ENCODE data around the gene BGLAP. TPM values are rescaled to one million over a fixed set of nuclear protein-coding genes. Genes with fewer than 3 reads are reported as not detected.

The BGLAP gene
- total and polyA plus RNA-seq, 9 donors, result 1.4 to 4.6 (median 1.9) TPM; not detected in 1

GRCh38 chr1:156259805-156260204, 17.8 kb downstream of the BGLAP start:
- 27 to 39% (median 28%) methylated on average over 3 of the region's 3 CpGs for WGBS, 3 donors
- H3K9me3 ChIP-seq, result no peaks in the 10 kb centered on the region
- H3K4me1 ChIP-seq (ENCODE audit: insufficient read depth), result no peaks in the 10 kb centered on the region
- H3K36me3 ChIP-seq, result no peaks in the 10 kb centered on the region
- TF ChIP-seq EP300 (IDR thresholded peaks at IDR 0.05) (no peak), CTCF (IDR thresholded peaks at IDR 0.05) (no peak), POLR2A (IDR thresholded peaks at IDR 0.05) (no peak)
- H3K4me3 ChIP-seq, result no peak overlapping the region
- no peaks in the 10 kb centered on the region for H3K27me3 ChIP-seq
- intact Hi-C loops (cut with DNase I), result loop anchor here in 1 of 4 donors (2.0 kb wide), 1 partner anchor 13 kb away; no protein-coding TSS in a partner anchor
- H3K27ac ChIP-seq, result no peak overlapping the region
- DNase-seq, result no peak

GRCh38 chr1:156260896-156261295, 18.9 kb downstream of the BGLAP start:
- H3K4me3 ChIP-seq, result no peak overlapping the region
- no peaks in the 10 kb centered on the region for H3K9me3 ChIP-seq
- 81 to 93% (median 89%) methylated on average over 2 of the region's 2 CpGs for whole genome bisulfite sequencing, 3 donors
- no peak for TF ChIP-seq POLR2A (IDR thresholded peaks at IDR 0.05)
- TF ChIP-seq EP300 (IDR thresholded peaks at IDR 0.05), result no peak
- no peak for TF ChIP-seq CTCF (IDR thresholded peaks at IDR 0.05)
- no peaks in the 10 kb centered on the region for H3K36me3 ChIP-seq
- intact Hi-C loops (cut with DNase I), result no loop called here
- no peaks in the 10 kb centered on the region for H3K27me3 ChIP-seq
- DNase-seq, result no peak
- H3K4me1 ChIP-seq (ENCODE audit: insufficient read depth), result no peaks in the 10 kb centered on the region
- H3K27ac ChIP-seq, result no peak overlapping the region

- no peak for DNase-seq
These were observed 20.7 kb downstream of the BGLAP start for GRCh38 chr1:156262461-156263287.

GRCh38 chr1:156263288-156263655, 21.3 kb downstream of the BGLAP start:
- Histone ChIP-seq H3K4me3 (no peak overlapping the region), H3K4me1 (ENCODE audit: insufficient read depth) (no peaks in the 10 kb centered on the region), H3K36me3 (no peaks in the 10 kb centered on the region), H3K9me3 (no peaks in the 10 kb centered on the region), H3K27ac (no peak overlapping the region), H3K27me3 (no peaks in the 10 kb centered on the region)
- 84 to 91% (median 90%) methylated on average over 9 of the region's 9 CpGs for WGBS, 3 donors
- DNase-seq, result no peak
- intact Hi-C loops (cut with DNase I), result no loop called here
- TF ChIP-seq EP300 (IDR thresholded peaks at IDR 0.05), result no peak
- TF ChIP-seq POLR2A (IDR thresholded peaks at IDR 0.05), result no peak
- no peak for TF ChIP-seq CTCF (IDR thresholded peaks at IDR 0.05)

More at GRCh38 chr1:156262461-156263287, 20.7 kb downstream of the BGLAP start:
- WGBS, 3 donors, result 57 to 64% (median 62%) methylated on average over 9 of the region's 9 CpGs
- H3K4me1 ChIP-seq (ENCODE audit: insufficient read depth), result no peaks in the 10 kb centered on the region
- no peak overlapping the region for H3K27ac ChIP-seq
- H3K4me3 ChIP-seq, result no peak overlapping the region
- H3K9me3 ChIP-seq, result no peaks in the 10 kb centered on the region
- H3K36me3 ChIP-seq, result no peaks in the 10 kb centered on the region
- no peaks in the 10 kb centered on the region for H3K27me3 ChIP-seq
- intact Hi-C loops (cut with DNase I), result no loop called here
- TF ChIP-seq CTCF (IDR thresholded peaks at IDR 0.05), result no peak
- TF ChIP-seq POLR2A (IDR thresholded peaks at IDR 0.05), result no peak
- TF ChIP-seq EP300 (IDR thresholded peaks at IDR 0.05), result no peak
